ENCODE results near the gene AKAP17A. TPM values are rescaled to one million over a fixed set of nuclear protein-coding genes. Genes with fewer than 3 reads are reported as not detected.
A peak's percentile ranks its signal among the peaks of the same experiment; 100 is the strongest.

AKAP17A gene
- total and polyA plus RNA-seq, 2 of the 13 experiments (the other 11 are each of a cell fraction or from before 2014, with no cell fraction given): 20.5 to 26.5 TPM

GRCh38 chrX:1581132-1581531 is 10.3 kb upstream of the AKAP17A start (continued):
- TF ChIP-seq SMC3 (IDR thresholded peaks at IDR 0.05; ENCODE audit: low read length): peak; percentile 74
- TF ChIP-seq ZNF446 (CRISPR knock-in tag; IDR thresholded peaks at IDR 0.05): no peak
- no peak for TF ChIP-seq ZNF556 (CRISPR knock-in tag; IDR thresholded peaks at IDR 0.05; ENCODE audit: borderline replicate concordance)
- no peak for TF ChIP-seq PHB2 (IDR thresholded peaks at IDR 0.05; ENCODE audit: partially characterized antibody)
- no peak for TF ChIP-seq PITX1 (CRISPR knock-in tag; IDR thresholded peaks at IDR 0.05)
- no peak for TF ChIP-seq ATF4 (CRISPR knock-in tag; IDR thresholded peaks at IDR 0.05)
- no peak for TF ChIP-seq GZF1 (CRISPR knock-in tag; IDR thresholded peaks at IDR 0.05)
- TF ChIP-seq IRF1 (CRISPR knock-in tag; IDR thresholded peaks at IDR 0.05; ENCODE audit: low read depth): no peak
- TF ChIP-seq ATF5 (CRISPR knock-in tag; IDR thresholded peaks at IDR 0.05; ENCODE audit: low read depth): no peak
- no peak for TF ChIP-seq CCAR2 (optimal IDR thresholded peaks at IDR 0.05; ENCODE audit: low read depth, low read length)
- no peak for TF ChIP-seq PHF21A (CRISPR knock-in tag; IDR thresholded peaks at IDR 0.05)
- TF ChIP-seq NBN (conservative IDR thresholded peaks at IDR 0.05): no peak
- TF ChIP-seq LRRFIP1 (CRISPR knock-in tag; conservative IDR thresholded peaks at IDR 0.05): no peak
- no peak for TF ChIP-seq ZBTB33 (CRISPR knock-in tag; IDR thresholded peaks at IDR 0.05)
- no peak for TF ChIP-seq KIAA2018 (CRISPR knock-in tag; IDR thresholded peaks at IDR 0.05; ENCODE audit: borderline replicate concordance)

Data from HepG2 (cell line).